GM21737 (cell line): ENCODE measurements around the gene MAN2B1.
"Not testable (repeated sequence)": the region's sequence is repeated elsewhere in the genome, so short reads cannot be mapped to it uniquely, and the experiment has no call there.

ENCODE experiments used
- ATAC-seq: cut with Tn5 transposase; IDR thresholded peaks from one replicate; pipeline ENCODE4 v1.9.1; 2021; ENCODE audit warnings: mild to moderate bottlenecking, moderate library complexity; ENCODE audit not compliant: unreplicated experiment

Gene MAN2B1

DNA sequence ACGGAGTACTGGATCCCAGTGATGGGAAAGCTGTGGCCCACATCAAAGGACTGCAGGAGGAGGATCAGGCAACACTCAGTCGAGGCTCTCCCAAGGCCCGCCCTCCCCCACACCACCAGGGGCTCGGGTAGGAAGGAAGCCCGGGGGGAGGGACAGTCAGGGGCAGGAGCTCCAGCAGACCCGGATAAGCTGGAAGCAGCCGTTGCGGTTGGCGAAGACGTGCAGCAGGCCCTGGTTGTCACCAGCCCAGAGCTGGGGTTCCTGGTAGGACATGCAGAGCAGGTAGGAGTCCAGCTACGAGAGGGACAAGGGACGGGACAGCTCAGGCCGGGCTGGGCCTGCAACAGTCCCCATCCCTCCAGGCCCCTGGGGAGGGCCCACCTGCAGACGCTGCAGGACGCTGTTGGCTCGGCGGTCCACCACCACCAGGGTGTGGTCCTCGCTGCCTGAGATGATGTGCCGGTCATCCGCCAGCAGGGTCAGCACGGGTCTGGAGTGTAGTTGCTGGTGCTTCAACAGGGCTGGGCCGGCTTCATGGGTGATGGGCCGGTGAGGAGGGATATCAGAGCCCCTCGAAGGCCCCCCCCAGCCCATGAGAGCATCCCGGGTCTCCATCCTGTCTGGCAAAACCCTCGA is 23.2 kb upstream of the MAN2B1 start:
- no peak for ATAC-seq

DNA sequence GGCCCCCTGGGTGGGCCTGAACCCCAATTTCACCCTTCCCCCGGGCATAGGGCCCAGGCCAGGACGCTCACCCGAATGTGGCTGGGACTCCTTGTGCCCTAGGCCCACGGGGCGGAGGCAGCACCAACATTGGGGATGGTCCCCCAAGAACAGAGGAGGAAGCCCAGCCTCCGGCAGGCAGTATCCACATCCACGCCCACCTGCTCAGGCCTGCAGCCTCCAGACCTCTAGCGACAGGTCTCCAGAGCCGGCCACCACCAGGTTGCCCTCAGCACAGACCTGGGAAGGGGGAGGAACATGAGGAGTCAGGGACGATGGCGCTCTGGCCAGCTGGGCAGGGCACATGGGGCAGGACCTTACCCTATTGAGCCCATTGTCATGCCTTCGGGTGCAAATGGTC is 22.5 kb upstream of the MAN2B1 start:
- no peak for ATAC-seq

DNA sequence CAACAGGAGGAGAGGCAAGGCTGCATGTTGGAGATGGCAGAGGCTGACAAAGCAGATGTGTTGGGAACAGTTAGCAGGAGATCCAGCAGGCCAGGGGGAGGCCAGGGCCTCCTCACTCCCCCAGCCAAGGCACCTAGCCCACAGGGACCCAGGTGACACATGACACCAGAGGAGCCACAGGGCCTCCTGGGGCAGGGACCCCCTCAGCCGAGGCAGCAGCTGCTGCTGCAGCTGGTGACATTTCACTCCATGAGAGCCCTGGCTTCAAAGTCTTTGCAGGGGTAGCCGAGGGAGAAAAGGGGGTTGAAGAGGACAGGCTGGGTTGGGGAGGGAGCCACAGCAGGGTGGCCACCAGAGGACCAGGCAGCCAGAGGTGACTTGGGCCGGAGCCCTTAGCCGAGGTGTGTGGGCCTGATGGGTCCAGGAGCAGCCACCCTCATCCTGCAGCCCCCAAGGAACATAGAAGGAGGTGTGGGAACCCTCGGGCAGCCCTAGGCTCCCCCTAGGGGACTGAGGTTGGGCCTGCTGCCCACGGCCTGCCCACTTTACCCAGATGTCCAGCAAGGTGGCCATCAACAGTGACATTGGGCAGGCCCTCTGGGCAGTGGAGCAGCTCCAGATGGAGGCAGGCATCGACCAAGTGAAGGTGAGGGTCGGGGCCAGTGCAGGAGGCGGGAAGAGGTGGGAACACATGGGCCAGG is 21.1 kb upstream of the MAN2B1 start, which contains the start of gene GNG14:
Gene GNG14, plus strand, starts transcription at position 503 of the 701 bp plus-strand sequence. Its CDS starts 51 bp downstream, at position 554.
- no peak for ATAC-seq

DNA sequence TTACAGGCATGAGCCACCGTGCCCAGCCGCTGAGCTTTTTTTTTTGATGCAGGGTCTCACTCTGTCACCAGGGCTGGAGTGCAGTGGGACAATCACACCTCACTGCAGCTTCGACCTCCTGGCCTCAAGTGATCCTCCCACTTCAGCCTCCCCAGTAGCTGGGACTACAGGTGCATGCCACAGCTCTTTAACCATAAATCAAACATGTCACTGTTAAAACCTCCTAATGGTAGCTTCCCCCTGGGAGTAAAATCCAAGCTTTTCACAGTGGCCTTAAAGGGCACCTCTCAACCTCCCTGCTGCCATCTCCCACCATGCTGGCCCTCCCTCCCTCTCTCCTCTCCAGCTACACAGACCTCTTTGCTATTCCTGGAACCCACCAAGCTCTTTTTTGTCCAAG is 19.3 kb upstream of the MAN2B1 start:
- ATAC-seq = no peak

DNA sequence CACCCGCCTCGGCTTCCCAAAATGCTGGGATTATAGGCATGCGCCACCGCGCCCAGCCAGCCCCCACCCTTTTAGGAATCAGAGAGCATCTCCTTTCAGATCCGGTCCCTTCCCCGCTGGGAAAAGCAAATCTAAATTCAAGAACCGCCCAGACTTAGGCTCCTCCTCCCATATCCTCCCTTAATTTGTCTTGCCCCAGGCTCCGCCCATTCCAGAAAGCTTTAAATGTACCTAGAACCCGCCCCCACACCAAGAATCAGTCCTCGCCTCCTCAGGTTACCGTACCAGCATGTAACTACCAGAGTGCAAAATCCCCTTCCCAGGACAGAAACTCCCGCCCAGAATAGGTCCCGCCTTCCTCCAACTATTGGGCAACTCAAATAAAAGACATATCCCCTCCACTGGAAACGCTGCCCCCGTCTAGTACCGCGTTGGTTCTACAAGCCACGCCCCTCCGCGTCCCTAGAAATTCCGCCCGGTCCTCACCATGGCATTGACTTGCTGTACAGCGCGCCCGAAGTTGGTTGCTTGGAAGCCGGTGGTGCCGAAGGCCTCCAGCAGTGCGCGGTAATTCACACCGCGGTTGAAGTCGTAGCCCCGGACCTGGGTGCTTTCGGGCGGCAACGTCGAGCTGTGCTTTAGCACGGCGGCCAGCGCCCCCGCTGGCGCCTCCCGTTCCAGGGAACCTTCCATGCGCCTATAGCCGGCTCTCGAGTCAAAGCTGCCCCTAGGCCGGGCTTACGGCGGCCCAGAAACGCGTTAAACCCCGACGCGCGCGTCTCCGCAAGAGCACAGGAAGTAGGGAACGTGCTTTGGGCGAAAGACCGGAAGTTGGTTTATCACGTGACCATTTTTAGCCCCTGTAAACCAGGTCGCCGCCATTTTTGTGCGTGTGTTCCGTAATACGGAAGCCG is 14.8 kb upstream of the MAN2B1 start, which contains the start of gene DHPS:
Gene DHPS, minus strand, starts transcription at position 807 of the 914 bp plus-strand sequence. Its CDS starts 114 bp downstream, at position 693.
- peak; percentile 62 for ATAC-seq

DNA sequence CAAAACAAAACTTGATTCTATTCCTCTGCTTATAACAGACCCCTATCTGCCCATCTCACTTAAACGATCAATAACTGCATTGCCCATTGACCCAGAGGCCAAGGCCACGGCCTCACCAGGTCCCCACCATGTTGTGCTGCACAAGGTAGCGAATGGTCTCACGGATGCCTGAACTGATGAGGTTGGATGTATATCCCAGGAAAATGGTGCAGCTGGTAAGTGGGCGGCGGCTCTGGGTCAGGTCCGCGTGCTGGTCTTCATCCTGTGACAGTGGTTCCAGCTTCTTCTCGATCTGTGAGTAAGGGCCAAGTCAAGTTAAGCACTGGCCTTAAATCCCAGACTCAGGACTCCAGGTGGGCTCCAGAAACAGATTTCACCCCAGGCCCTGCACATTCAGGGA is 13.5 kb upstream of the MAN2B1 start:
- ATAC-seq = no peak

DNA sequence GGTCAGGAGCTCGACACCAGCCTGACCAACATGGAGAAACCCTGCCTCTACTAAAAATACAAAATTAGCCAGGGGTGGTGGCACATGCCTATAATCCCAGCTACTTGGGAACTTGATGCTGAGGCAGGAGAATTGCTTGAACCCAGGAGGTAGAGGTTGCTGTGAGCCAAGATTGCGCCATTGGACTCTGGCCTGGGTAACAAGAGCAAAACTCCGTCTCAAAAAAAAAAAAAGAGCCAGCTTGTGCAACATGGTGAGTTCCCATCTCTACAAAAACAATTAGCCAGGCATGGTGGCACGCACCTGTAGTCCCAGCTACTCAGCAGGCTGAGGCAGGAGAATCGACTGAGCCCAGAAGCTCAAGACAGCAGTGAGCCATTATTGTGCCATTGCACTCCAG is 11.5 kb upstream of the MAN2B1 start:
- not testable (repeated sequence) for ATAC-seq

DNA sequence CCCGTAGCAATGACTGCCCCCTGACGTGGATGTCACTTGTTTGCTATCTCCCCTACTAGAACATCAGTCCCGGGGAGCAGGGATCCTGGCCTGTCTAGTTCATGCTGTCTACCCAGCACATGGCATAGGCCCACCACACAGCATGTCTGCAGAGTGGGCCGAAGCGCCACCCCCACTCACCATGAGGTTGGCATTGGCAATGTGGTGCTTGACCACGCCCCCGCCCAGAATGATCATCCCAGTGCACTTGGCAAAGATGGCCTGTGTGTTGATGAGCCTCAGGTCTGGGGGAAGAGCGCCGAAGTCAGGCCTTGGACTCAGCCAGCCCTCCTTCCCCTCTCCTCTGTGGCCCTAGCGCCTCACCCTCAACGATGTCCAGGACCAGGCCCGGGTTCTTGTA is 10.4 kb upstream of the MAN2B1 start:
- ATAC-seq = no peak

DNA sequence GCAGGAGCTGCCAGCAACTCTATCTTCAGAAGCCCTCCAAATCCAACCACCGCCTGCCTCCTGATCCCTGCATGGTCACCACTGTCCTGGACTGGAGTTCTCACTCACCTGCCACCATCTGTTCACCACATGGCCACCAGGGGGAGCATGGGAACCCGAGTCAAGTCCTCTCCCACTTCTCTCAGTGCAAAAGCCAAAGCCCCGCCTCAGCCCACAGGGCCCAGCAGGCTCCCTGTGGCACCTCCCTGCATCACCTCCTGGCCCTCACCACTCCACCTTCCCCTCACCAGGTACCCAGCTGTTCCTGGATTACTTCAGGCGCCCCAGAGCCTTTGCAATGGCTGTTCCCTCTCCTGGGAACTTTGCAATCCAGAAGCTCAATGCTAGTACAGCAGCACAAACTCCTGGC is 9.8 kb upstream of the MAN2B1 start:
- no peak for ATAC-seq

DNA sequence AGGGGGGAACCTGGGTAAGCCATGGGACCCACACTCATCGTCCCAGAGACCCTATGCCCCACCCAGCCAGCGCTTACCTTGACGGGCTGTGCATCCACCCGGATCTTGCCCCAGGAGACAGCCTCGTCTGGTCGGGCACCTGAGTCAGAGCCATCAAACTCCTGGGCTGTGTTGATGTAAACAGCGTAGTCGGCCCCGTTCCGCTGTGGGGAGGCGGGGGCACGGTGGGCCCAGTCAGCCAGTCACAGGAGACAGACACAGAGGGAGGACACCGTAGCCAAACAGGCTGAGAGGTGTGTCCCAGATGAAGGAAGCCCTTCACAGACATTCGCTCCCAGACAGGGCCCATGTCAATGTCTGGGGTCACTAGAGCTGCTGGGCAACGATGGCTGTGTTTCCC is 9.4 kb upstream of the MAN2B1 start:
- no peak for ATAC-seq

DNA sequence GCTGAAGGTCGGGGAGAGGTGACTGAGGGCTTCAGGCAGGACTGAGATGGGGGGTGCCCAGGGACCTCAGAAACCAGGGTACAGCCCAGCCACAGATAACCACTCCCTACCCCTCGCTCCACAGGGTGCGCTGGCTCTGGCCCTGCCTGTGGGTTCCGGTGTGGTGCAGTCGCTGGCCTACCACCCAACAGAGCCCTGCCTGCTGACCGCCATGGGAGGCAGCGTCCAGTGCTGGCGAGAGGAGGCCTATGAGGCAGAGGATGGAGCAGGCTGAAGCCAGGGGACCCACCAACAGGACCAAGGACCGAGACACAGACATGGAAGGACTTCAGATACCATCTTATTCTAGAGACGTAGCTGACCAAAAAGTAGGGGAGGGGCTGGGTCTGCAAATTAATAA is 8.9 kb upstream of the MAN2B1 start:
- ATAC-seq = no peak

DNA sequence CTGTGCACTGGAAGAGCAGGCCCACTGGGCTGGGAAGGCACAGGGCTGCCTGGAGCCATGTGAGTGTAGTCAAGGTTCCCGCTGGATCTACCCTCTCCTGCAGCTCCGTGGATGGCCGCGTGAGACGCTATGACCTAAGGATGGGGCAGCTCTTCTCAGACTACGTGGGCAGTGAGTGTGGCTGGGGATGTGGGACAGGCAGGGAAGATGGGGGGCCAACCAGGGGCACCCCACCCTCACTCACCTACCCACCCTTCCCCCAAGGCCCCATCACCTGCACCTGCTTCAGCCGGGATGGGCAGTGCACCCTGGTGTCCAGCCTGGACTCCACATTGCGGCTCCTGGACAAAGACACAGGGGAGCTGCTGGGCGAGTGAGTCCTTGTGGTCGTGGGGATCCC is 6.2 kb upstream of the MAN2B1 start:
- no peak for ATAC-seq

DNA sequence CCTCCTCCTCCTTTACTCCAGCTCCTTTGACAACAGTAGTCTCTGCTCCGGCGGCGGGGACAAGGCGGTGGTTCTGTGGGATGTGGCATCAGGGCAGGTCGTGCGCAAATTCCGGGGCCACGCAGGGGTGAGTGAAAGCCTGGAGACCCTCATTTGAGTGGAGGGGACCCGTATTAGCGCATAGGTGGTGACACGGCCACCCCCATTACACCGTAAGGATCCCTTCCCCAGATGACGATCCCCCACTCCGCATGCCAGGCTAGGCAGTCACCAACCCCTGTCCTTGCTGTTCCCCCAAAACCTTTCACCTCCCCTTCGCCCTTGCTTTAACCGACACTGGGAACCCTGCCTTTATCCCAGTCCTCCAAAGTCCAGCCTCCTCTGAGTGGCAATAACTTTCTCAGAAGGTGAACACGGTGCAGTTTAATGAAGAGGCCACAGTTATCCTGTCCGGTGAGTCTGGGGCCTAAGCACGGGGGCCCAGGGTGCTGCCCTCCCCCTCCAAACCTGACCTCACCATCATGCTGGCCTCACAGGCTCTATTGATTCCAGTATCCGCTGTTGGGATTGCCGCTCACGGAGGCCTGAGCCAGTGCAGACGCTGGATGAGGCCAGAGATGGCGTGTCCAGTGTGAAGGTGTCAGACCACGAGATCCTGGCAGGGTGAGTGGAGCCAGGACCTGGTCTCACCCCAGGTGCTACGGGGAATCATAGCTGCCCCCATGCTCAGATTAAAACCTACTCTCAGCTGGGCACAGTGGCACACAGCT is 3.8 kb upstream of the MAN2B1 start:
- ATAC-seq = no peak

DNA sequence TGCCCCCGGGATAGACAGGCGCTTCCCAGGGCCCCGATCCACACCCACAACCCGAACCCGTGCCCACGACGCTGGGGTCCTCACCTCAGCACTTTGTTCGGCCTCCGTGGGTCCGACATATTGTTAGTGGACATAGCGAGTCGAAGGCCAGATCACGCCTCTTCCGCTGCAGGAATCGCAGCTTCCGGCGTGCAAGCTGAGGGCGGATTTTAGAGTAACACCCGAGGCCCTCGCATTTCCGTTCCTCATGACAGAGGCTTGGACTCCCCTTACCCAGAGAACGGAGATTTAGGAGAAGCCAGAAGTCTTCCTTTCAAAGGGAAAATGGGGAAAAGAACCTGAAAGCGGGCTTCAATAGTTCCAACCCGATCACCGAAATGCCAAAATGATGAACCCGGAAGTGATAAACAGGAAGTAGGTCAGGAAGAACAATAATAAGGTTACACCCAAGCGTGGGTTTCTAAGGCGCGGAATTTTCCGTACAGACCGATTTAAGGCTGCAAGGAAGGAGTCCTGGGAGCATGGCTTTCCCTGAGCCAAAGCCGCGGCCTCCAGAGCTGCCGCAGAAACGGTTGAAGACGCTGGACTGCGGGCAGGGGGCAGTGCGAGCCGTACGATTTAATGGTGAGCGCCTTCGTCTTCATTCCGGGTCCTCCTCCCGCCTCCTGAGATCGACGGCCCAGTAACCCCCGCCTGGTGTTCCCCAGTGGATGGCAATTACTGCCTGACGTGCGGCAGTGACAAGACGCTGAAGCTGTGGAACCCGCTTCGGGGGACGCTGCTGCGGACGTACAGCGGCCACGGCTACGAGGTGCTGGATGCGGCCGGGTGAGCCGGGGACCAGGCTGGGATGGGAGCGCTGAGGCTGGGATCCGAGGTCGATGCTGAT is 3.0 kb upstream of the MAN2B1 start:
- no peak for ATAC-seq

DNA sequence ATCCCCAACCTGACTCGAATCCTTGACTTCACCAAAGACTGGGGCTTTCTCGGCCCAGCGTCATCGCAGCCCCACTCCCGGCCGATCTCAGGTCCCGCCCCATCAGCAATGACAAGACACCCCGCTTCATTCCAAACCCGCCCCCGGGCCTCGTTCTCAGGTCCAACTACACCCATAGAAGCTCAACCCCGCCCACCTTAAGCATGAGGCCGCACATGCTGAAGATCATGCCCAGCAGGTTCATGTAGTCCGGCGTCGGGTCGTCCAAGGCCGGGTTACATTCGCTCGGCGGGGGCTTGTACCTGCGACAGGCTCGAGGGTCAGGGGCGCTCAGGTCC is 2.4 kb upstream of the MAN2B1 start:
- no peak for ATAC-seq

DNA sequence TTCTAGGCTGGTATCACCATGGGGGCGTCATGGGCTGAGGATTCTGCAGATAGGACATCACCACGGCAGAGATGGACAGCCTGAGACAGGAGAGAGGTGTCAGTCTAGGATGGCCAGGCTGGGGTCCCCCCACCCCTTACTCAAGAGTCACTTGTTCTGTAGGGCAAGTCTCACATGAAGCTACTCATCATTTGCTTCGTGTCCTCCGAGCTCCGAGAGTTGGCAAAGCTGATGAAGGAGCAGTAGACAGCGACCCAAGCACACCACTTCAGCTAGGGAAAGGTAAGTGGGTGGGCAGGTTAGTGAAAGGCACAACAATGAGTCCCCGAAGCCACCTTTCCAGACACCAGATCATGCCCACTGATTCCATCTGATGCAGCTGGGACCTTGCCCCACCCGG is 1.8 kb upstream of the MAN2B1 start:
- ATAC-seq = no peak

DNA sequence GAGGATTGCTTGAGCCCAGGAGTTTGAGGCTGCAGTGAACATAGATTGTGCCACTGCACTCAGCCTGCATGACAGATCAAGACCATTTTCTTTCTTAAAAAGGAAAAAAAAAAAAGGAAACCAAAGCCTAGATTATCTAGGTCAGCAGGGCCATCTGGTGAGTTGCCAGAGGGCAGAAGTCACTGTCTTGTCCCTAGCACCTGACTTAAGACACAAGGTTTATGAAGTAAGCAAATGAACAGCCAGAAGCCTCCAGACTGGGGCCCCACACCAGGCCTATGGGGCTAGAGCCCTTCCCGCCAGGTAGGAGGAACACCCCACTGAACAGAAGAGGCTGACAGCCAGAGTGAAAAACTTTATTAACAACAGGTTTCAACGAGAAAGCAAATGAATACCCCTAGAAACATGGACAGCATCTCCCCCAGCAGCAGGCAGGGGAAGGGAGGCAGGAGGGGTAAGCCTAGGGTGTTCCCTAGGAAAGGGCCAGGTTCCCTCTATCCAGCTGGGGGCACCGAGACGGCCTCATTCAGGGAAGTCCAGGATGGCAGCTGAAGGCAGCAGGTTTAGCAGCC is 1.3 kb upstream of the MAN2B1 start:
- ATAC-seq = no peak

DNA sequence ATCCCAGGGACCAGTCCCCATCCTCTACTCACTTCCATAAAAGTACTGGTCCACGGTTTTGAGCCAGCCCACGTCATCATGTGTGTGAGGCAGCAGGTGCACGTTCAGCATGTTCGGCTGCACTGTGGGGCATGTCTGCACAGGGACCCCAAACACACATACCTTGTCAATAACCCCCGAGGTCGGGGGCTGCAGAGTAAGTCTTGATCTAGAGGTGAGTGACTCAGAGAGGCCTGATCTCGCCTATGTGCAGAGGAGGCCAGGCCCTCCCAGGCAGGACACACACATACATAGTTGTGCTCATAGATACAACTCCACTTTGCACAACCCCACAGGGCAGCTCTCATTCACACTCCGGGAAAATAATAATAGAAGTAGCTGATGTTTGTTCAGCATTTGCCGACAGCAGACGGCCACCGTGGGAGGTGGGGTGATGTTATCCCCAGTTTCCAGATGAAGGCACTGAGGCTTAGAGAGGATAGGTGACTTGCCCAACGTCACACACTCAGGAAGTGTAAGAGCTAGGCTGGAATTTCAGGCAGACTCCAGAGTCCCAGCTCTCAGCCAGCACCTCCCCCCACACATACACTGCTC is 774 bp downstream of the MAN2B1 start:
- no peak for ATAC-seq

DNA sequence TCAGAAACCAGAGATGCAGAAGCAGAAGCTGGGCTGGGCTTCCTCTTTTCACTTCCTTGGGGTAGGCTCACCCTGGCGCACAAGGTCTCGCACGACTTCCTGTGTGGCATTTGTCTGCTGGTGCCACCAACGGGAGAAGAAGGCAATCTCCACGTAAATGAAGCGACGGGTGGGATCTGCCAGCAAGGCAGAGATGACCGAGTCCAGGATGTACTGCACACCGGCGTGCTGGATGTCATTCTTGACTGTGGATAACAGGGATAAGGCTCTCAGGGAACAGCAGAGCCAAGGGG is 1.3 kb downstream of the MAN2B1 start:
- ATAC-seq = no peak
